Trophoblast cell (in vitro differentiated cells and primary cell): ENCODE results near the gene CLK2.
A peak's percentile ranks its signal among the peaks of the same experiment; 100 is the strongest.

Source experiments
- DNase-seq, 2 donors: peaks; one replicate each; pipeline ENCODE4 v3.0.0-alpha.2; 2016
- H2AFZ ChIP-seq: 2 replicates; pipeline ENCODE4 v1.6.1; 2013; ENCODE audit warnings: low read length, moderate library complexity, mild to moderate bottlenecking; ENCODE audit not compliant: insufficient read depth, poor library complexity
- H2AK5ac ChIP-seq: 2 replicates; pipeline ENCODE4 v1.6.1; 2013; ENCODE audit warnings: mild to moderate bottlenecking, low read length
- H2BK120ac ChIP-seq: 2 replicates; pipeline ENCODE4 v1.6.1; 2013; ENCODE audit warnings: low read length, mild to moderate bottlenecking, moderate library complexity; ENCODE audit not compliant: insufficient read depth, poor library complexity
- H2BK12ac ChIP-seq: 2 replicates; pipeline ENCODE4 v1.6.1; 2013; ENCODE audit warnings: mild to moderate bottlenecking, low read length, moderate library complexity
- H2BK5ac ChIP-seq: 2 replicates; pipeline ENCODE4 v1.6.1; 2013; ENCODE audit warnings: low read length, low read depth, moderate library complexity, mild to moderate bottlenecking; ENCODE audit not compliant: poor library complexity
- H3K14ac ChIP-seq: 2 replicates; pipeline ENCODE4 v1.6.1; 2013; ENCODE audit warnings: mild to moderate bottlenecking, low read length
- H3K18ac ChIP-seq: 2 replicates; pipeline ENCODE4 v1.6.1; 2013; ENCODE audit warnings: mild to moderate bottlenecking, low read length
- H3K23ac ChIP-seq: 2 replicates; pipeline ENCODE4 v1.6.1; 2013; ENCODE audit warnings: low read length
- H3K27ac ChIP-seq: 2 replicates; pipeline ENCODE4 v1.5.1; 2013; ENCODE audit warnings: low read depth, mild to moderate bottlenecking, inconsistent platforms, low read length, moderate library complexity
- H3K27me3 ChIP-seq: 2 replicates; pipeline ENCODE4 v1.6.1; 2013; ENCODE audit warnings: inconsistent platforms, mild to moderate bottlenecking, low read length, moderate library complexity; ENCODE audit not compliant: insufficient read depth
- H3K36me3 ChIP-seq, 2 experiments: 1 replicate in 1 of 2; 2 replicates in 1 of 2; pipeline ENCODE4 v1.6.1; 2013; ENCODE audit warnings: low read length in 2 of 2, mild to moderate bottlenecking in 2 of 2, moderate library complexity in 1 of 2; ENCODE audit not compliant: insufficient read depth in 2 of 2, control insufficient read depth in 1 of 2
- H3K4ac ChIP-seq: 2 replicates; pipeline ENCODE4 v1.6.1; 2013; ENCODE audit warnings: low read depth, mild to moderate bottlenecking, low read length, moderate library complexity
- H3K4me1 ChIP-seq, 2 experiments: 1 replicate in 1 of 2; 2 replicates in 1 of 2; pipeline ENCODE4 v1.6.1; 2013; ENCODE audit warnings: low read length in 2 of 2, mild to moderate bottlenecking in 2 of 2, moderate library complexity in 1 of 2; ENCODE audit not compliant: insufficient read depth in 2 of 2, control insufficient read depth in 1 of 2
- H3K4me2 ChIP-seq: 2 replicates; pipeline ENCODE4 v1.6.1; 2013; ENCODE audit warnings: inconsistent platforms, mild to moderate bottlenecking, low read length, moderate library complexity
- H3K4me3 ChIP-seq: 2 replicates; pipeline ENCODE4 v1.5.1; 2013; ENCODE audit warnings: mild to moderate bottlenecking, low read depth, low read length, inconsistent platforms
- H3K79me1 ChIP-seq: one replicate; pipeline ENCODE4 v1.6.1; 2013; ENCODE audit warnings: low read length
- H3K79me2 ChIP-seq: 2 replicates; pipeline ENCODE4 v1.6.1; 2013; ENCODE audit warnings: low read length, mild to moderate bottlenecking; ENCODE audit not compliant: control insufficient read depth, insufficient read depth, poor library complexity
- H3K9ac ChIP-seq: 2 replicates; pipeline ENCODE4 v1.6.1; 2013; ENCODE audit warnings: mild to moderate bottlenecking, low read length
- H3K9me3 ChIP-seq: 2 replicates; pipeline ENCODE4 v1.6.1; 2013; ENCODE audit warnings: low read depth, mild to moderate bottlenecking, control low read depth, inconsistent platforms, low read length; ENCODE audit not compliant: insufficient read depth
- H4K12ac ChIP-seq: 2 replicates; pipeline ENCODE4 v1.6.1; 2013; ENCODE audit warnings: low read depth, mild to moderate bottlenecking, low read length, moderate library complexity
- H4K8ac ChIP-seq: 2 replicates; pipeline ENCODE4 v1.6.1; 2013; ENCODE audit warnings: low read depth, mild to moderate bottlenecking, low read length, moderate library complexity
- H4K91ac ChIP-seq: one replicate; pipeline ENCODE4 v1.6.1; 2013; ENCODE audit warnings: low read depth, mild to moderate bottlenecking, low read length, moderate library complexity
- WGBS: extraction: QIAGEN DNeasy Blood & Tissue Kit; methylation state at CpG from one replicate; pipeline ENCODE4 v1.1.7; 2013; ENCODE audit warnings: missing lambda C conversion rate; ENCODE audit not compliant: insufficient read length, insufficient coverage; ENCODE audit errors: extremely low coverage; 5-methylcytosine and 5-hydroxymethylcytosine counted together

The CLK2 gene

DNA sequence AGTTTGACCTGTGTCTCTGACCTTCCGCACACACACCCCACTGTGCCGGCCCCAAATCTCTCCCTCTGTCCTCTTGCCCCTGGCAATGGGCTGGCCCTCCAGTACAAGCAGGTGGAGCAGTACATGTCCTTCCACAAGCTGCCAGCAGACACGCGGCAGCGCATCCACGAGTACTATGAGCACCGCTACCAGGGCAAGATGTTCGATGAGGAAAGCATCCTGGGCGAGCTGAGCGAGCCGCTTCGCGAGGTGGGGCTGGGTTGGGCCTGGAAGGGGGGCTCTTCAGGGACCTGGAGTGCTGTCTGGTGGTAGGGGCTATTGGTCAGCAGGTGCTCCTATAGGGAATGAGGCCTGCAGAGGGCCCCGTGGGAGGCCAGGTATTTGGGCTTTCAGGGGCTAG lies 11.8 kb upstream of the CLK2 start:
- no peak for DNase-seq
- Histone ChIP-seq H3K4me2 (no peak overlapping the region), H3K23ac (no peak overlapping the region), H3K4ac (no peak overlapping the region), H4K12ac (no peak overlapping the region), H3K27ac (no peak overlapping the region), H3K18ac (no peak overlapping the region), H3K36me3 (peaks cover 2% of the 10 kb centered on the region in 2 experiments), H2BK120ac (no peak overlapping the region), H2AK5ac (no peak overlapping the region), H3K79me1 (no peaks in the 10 kb centered on the region), H4K91ac (no peak overlapping the region), H3K27me3 (no peaks in the 10 kb centered on the region), H3K4me3 (no peak overlapping the region), H2BK12ac (no peak overlapping the region), H3K79me2 (no peaks in the 10 kb centered on the region), H3K14ac (no peak overlapping the region), H3K9ac (no peak overlapping the region), H2BK5ac (no peak overlapping the region), H3K4me1 (no peaks in the 10 kb centered on the region), H2AFZ (no peak overlapping the region), H3K9me3 (no peaks in the 10 kb centered on the region), H4K8ac (no peak overlapping the region)
- no CpG with 5 or more reads among the region's 14 CpGs for WGBS

DNA sequence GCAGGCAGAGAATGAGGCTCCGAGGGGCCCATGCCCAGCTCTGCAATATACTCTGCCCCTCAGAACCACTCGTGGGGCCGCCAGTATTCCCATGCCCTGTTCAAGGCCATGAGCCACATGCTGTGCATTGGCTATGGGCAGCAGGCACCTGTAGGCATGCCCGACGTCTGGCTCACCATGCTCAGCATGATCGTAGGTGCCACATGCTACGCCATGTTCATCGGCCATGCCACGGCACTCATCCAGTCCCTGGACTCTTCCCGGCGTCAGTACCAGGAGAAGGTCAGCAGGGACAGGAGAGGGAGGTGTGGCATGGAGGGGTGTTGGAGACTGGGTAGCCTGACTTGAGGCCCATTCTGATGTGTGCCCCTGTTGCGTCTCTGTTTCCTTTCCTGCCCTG lies 11.2 kb upstream of the CLK2 start:
- H2BK12ac ChIP-seq, result no peak overlapping the region
- no peaks in the 10 kb centered on the region for H3K79me1 ChIP-seq
- no peaks in the 10 kb centered on the region for H3K79me2 ChIP-seq
- H2AK5ac ChIP-seq, result no peak overlapping the region
- no peak overlapping the region for H3K9ac ChIP-seq
- no peak overlapping the region for H3K4ac ChIP-seq
- H3K4me2 ChIP-seq, result no peak overlapping the region
- no peaks in the 10 kb centered on the region for H3K27me3 ChIP-seq
- H2AFZ ChIP-seq, result no peak overlapping the region
- peaks cover 2% of the 10 kb centered on the region in 2 experiments for H3K36me3 ChIP-seq
- no peak overlapping the region for H2BK120ac ChIP-seq
- no peak overlapping the region for H3K4me3 ChIP-seq
- no peak overlapping the region for H4K8ac ChIP-seq
- H2BK5ac ChIP-seq, result no peak overlapping the region
- no peaks in the 10 kb centered on the region for H3K4me1 ChIP-seq
- no peak overlapping the region for H3K23ac ChIP-seq
- no peak overlapping the region for H4K12ac ChIP-seq
- DNase-seq, result no peak
- no peak overlapping the region for H3K18ac ChIP-seq
- H3K14ac ChIP-seq, result no peak overlapping the region
- H3K9me3 ChIP-seq, result no peaks in the 10 kb centered on the region
- WGBS, result no CpG with 5 or more reads among the region's 12 CpGs
- no peak overlapping the region for H3K27ac ChIP-seq
- no peak overlapping the region for H4K91ac ChIP-seq

DNA sequence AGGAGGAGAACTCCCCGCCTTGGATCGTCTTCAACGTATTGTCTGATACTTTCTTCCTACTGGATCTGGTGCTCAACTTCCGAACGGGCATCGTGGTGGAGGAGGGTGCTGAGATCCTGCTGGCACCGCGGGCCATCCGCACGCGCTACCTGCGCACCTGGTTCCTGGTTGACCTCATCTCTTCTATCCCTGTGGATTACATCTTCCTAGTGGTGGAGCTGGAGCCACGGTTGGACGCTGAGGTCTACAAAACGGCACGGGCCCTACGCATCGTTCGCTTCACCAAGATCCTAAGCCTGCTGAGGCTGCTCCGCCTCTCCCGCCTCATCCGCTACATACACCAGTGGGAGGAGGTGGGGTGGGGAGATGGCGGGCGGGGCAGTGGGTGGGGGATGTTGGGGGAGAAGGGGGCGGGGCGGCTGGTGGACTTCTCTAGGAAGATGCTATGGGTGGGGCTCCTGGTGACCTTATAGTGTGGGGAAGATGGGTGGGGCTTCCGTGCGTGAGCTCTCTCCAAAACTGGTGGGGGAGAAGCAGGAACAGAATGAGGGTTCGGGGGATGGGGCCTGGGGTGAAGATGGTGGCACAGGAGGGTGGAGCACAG lies 9.3 kb upstream of the CLK2 start:
- H2AK5ac ChIP-seq, result no peak overlapping the region
- no peak overlapping the region for H2AFZ ChIP-seq
- no peak overlapping the region for H2BK5ac ChIP-seq
- no peak overlapping the region for H3K18ac ChIP-seq
- H3K4me2 ChIP-seq, result no peak overlapping the region
- H3K23ac ChIP-seq, result no peak overlapping the region
- H3K79me2 ChIP-seq, result no peaks in the 10 kb centered on the region
- H3K9ac ChIP-seq, result no peak overlapping the region
- WGBS, result no CpG with 5 or more reads among the region's 29 CpGs
- H4K12ac ChIP-seq, result no peak overlapping the region
- H3K9me3 ChIP-seq, result peaks cover 1% of the 10 kb centered on the region
- no peaks in the 10 kb centered on the region for H3K27me3 ChIP-seq
- peaks cover under 1% of the 10 kb centered on the region for H3K79me1 ChIP-seq
- H3K14ac ChIP-seq, result no peak overlapping the region
- no peak overlapping the region for H2BK120ac ChIP-seq
- H3K36me3 ChIP-seq, result peaks cover 2% of the 10 kb centered on the region in 2 experiments
- H3K4ac ChIP-seq, result no peak overlapping the region
- DNase-seq, result no peak
- peaks cover 5 to 8% of the 10 kb centered on the region in 2 experiments for H3K4me1 ChIP-seq
- no peak overlapping the region for H3K4me3 ChIP-seq
- no peak overlapping the region for H4K8ac ChIP-seq
- H4K91ac ChIP-seq, result no peak overlapping the region
- no peak overlapping the region for H3K27ac ChIP-seq
- no peak overlapping the region for H2BK12ac ChIP-seq

DNA sequence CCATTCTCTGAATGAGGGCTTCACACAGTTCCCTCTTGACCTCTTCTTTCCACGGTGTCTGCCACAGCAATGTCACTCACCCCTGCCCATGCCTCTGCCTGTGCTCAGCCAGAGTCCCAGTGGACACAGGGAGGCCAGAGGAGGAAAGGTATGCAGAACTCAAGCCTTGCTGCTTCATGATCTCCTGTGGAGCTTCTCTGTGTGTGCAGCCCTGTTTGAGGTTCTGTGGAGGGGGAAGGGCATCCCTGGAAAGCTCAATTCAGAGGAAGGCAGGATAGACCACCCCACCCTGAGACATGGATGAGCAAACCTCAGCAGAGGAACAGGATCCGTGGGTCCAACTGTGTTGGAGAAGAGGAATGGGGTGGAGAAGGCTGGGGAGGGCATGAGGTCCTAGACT lies 6.0 kb upstream of the CLK2 start:
- no peak overlapping the region for H3K18ac ChIP-seq
- H3K36me3 ChIP-seq, result peaks cover 2% of the 10 kb centered on the region in 2 experiments
- peaks cover 4% of the 10 kb centered on the region for H3K79me1 ChIP-seq
- no peak overlapping the region for H2BK120ac ChIP-seq
- no peak overlapping the region for H4K8ac ChIP-seq
- H3K23ac ChIP-seq, result no peak overlapping the region
- no peak overlapping the region for H3K27ac ChIP-seq
- H2BK5ac ChIP-seq, result no peak overlapping the region
- H3K9ac ChIP-seq, result peak overlapping the region; percentile 31
- no CpG with 5 or more reads among the region's 2 CpGs for WGBS
- no peaks in the 10 kb centered on the region for H3K27me3 ChIP-seq
- H3K9me3 ChIP-seq, result peaks cover 1% of the 10 kb centered on the region
- H3K4me1 ChIP-seq, result peaks cover 8 to 12% of the 10 kb centered on the region in 2 experiments
- H4K91ac ChIP-seq, result no peak overlapping the region
- peaks cover 3% of the 10 kb centered on the region for H3K79me2 ChIP-seq
- DNase-seq, result no peak
- H2AFZ ChIP-seq, result no peak overlapping the region
- no peak overlapping the region for H3K14ac ChIP-seq
- no peak overlapping the region for H3K4me3 ChIP-seq
- no peak overlapping the region for H2BK12ac ChIP-seq
- no peak overlapping the region for H4K12ac ChIP-seq
- no peak overlapping the region for H3K4me2 ChIP-seq
- no peak overlapping the region for H2AK5ac ChIP-seq
- H3K4ac ChIP-seq, result no peak overlapping the region
